ENCODE results near the gene PPM1K. TPM values are rescaled to one million over a fixed set of nuclear protein-coding genes. Genes with fewer than 3 reads are reported as not detected.

Gene PPM1K
- total and polyA plus RNA-seq, 2 donors (not counting 1 experiment from before 2014, with no cell fraction given) = 80.2 to 145 TPM

- no peak overlapping the region for H3K9ac ChIP-seq (ENCODE audit: low read length)
- no peaks in the 10 kb centered on the region for H3K9me3 ChIP-seq (ENCODE audit: control extremely low read depth in 1 of 3, control insufficient read depth in 2 of 3, insufficient read depth in 1 of 3, low read length in 2 of 3)
- Mint-ChIP-seq H3K27me3 (no peaks in the 10 kb centered on the region), H3K9me3 (ENCODE audit: insufficient read depth) (no peaks in the 10 kb centered on the region), H3K4me1 (no peaks in the 10 kb centered on the region), H3K4me3 (no peak overlapping the region), H3K27ac (no peak overlapping the region)
- WGBS (ENCODE audit: insufficient coverage) = 69% methylated on average over 10 of the region's 18 CpGs
- no peak overlapping the region for H3K4me2 ChIP-seq (replicated peaks; ENCODE audit: low read depth, low read length, poor library complexity, severe bottlenecking)
- ChIA-PET POLR2A (interaction anchor here (0.6 kb wide), 2 partner anchors 43 to 157 kb away, joined by 3 to 9 read pairs; no protein-coding TSS in a partner anchor), CTCF (interaction anchor here (0.7 to 22.7 kb wide), 42 partner anchors 7 to 1716 kb away, joined by 3 to 506 read pairs (median 4); partner anchors contain the start of gene PPM1K)
- no peaks in the 10 kb centered on the region for H3K4me1 ChIP-seq (ENCODE audit: control insufficient read depth in 2 of 2, insufficient read depth in 2 of 2, low read length in 2 of 2)
- H3K79me2 ChIP-seq (ENCODE audit: control insufficient read depth, insufficient read depth, low read length) = no peaks in the 10 kb centered on the region
- H3K36me3 ChIP-seq (replicated peaks in 1 of 2; ENCODE audit: control extremely low read depth in 1 of 2, control insufficient read depth in 1 of 2, extremely low read depth in 1 of 2, insufficient read depth in 2 of 2, low read length in 1 of 2) = no peaks in the 10 kb centered on the region
- H3K27me3 ChIP-seq (replicated peaks in 1 of 4; ENCODE audit: control extremely low read depth in 1 of 4, control insufficient read depth in 3 of 4, insufficient read depth in 4 of 4, low read length in 3 of 4) = peaks cover 0 to 2% (median 0%) of the 10 kb centered on the region in 4 experiments
- no peak overlapping the region for H3K4me3 ChIP-seq (ENCODE audit: control extremely low read depth in 1 of 5, extremely low read depth in 1 of 5, insufficient read depth in 1 of 5, low read depth in 2 of 5, low read length in 4 of 5)
- no peak overlapping the region for H3K27ac ChIP-seq (ENCODE audit: low read length in 2 of 2)
- no peaks in the 10 kb centered on the region for H4K20me1 ChIP-seq (ENCODE audit: control insufficient read depth, insufficient read depth, low read length, poor library complexity, severe bottlenecking)
- ATAC-seq (ENCODE audit: low read depth) = peak; percentile 57
- intact Hi-C loops (cut with micrococcal nuclease) = loop anchor here (2.0 kb wide), 2 partner anchors 715 to 1061 kb away; no protein-coding TSS in a partner anchor
- DNase-seq = peak; percentile 73
- peak overlapping the region; percentile 20 for H2AFZ ChIP-seq (ENCODE audit: insufficient read depth, low read depth, low read length, poor library complexity, severe bottlenecking)
- TF ChIP-seq CTCF (IDR thresholded peaks at IDR 0.05) (peak; percentile 89), EZH2 (IDR thresholded peaks at IDR 0.05; ENCODE audit: borderline replicate concordance, insufficient read depth, low read depth, low read length, poor library complexity, severe bottlenecking) (no peak)
These were observed 72.7 kb downstream of the PPM1K start for GRCh38 chr4:88211473-88212252.

GRCh38 chr4:88208156-88208555 is 76.2 kb downstream of the PPM1K start:
- Histone ChIP-seq H3K9me3 (ENCODE audit: control extremely low read depth in 1 of 3, control insufficient read depth in 2 of 3, insufficient read depth in 1 of 3, low read length in 2 of 3) (no peaks in the 10 kb centered on the region), H2AFZ (ENCODE audit: insufficient read depth, low read depth, low read length, poor library complexity, severe bottlenecking) (no peak overlapping the region), H3K27me3 (replicated peaks in 1 of 4; ENCODE audit: control extremely low read depth in 1 of 4, control insufficient read depth in 3 of 4, insufficient read depth in 4 of 4, low read length in 3 of 4) (no peaks in the 10 kb centered on the region), H3K9ac (ENCODE audit: low read length) (no peak overlapping the region), H3K4me2 (replicated peaks; ENCODE audit: low read depth, low read length, poor library complexity, severe bottlenecking) (no peak overlapping the region), H3K36me3 (replicated peaks in 1 of 2; ENCODE audit: control extremely low read depth in 1 of 2, control insufficient read depth in 1 of 2, extremely low read depth in 1 of 2, insufficient read depth in 2 of 2, low read length in 1 of 2) (no peaks in the 10 kb centered on the region), H3K79me2 (ENCODE audit: control insufficient read depth, insufficient read depth, low read length) (no peaks in the 10 kb centered on the region), H3K27ac (ENCODE audit: low read length in 2 of 2) (no peak overlapping the region), H3K4me1 (ENCODE audit: control insufficient read depth in 2 of 2, insufficient read depth in 2 of 2, low read length in 2 of 2) (no peaks in the 10 kb centered on the region), H3K4me3 (ENCODE audit: control extremely low read depth in 1 of 5, extremely low read depth in 1 of 5, insufficient read depth in 1 of 5, low read depth in 2 of 5, low read length in 4 of 5) (no peak overlapping the region), H4K20me1 (ENCODE audit: control insufficient read depth, insufficient read depth, low read length, poor library complexity, severe bottlenecking) (no peaks in the 10 kb centered on the region)
- WGBS (ENCODE audit: insufficient coverage) = 57% methylated on average over 1 of the region's 4 CpGs
- H3K4me3 Mint-ChIP-seq = no peak overlapping the region
- TF ChIP-seq EZH2 (IDR thresholded peaks at IDR 0.05; ENCODE audit: borderline replicate concordance, insufficient read depth, low read depth, low read length, poor library complexity, severe bottlenecking) = no peak
- TF ChIP-seq CTCF (IDR thresholded peaks at IDR 0.05) = no peak
- H3K4me1 Mint-ChIP-seq = no peaks in the 10 kb centered on the region
- ChIA-PET POLR2A (no interaction called here), CTCF (interaction anchor here (1.2 to 1.9 kb wide), 5 partner anchors 11 to 299 kb away, joined by 3 to 11 read pairs (median 5); no protein-coding TSS in a partner anchor)
- ATAC-seq (ENCODE audit: low read depth) (no peak), DNase-seq (no peak)
- intact Hi-C loops (cut with micrococcal nuclease) = no loop called here
- no peaks in the 10 kb centered on the region for H3K27me3 Mint-ChIP-seq
- no peak overlapping the region for H3K27ac Mint-ChIP-seq
- H3K9me3 Mint-ChIP-seq (ENCODE audit: insufficient read depth) = no peaks in the 10 kb centered on the region

Data from B cell (primary cell).